Tibial artery (tissue), 4 donors: ENCODE results near the gene PLD2.
A peak's percentile ranks its signal among the peaks of the same experiment; 100 is the strongest.

Source experiments
- DNase-seq, 2 donors: peaks; one replicate each; pipeline ENCODE4 v3.0.0-alpha.2; 2019
- H3K27ac ChIP-seq, 2 donors: fragments of 200-600 bp; sonication (generic) in 1 of 2; 1 replicate in 1 of 2; 2 replicates in 1 of 2; pipeline ENCODE4 v1.5.1; 2018 to 2019; ENCODE audit warnings: mild to moderate bottlenecking in 1 of 2
- H3K27me3 ChIP-seq, 2 donors: fragments of 200-600 bp; sonication (generic) in 1 of 2; one replicate each; pipeline versions ENCODE4 v1.5.1 to v1.6.0; 2016 to 2019
- H3K36me3 ChIP-seq, 3 donors: fragments of 200-600 bp; sonication (generic) in 2 of 3; one replicate each; pipeline ENCODE4 v1.5.1; 2016 to 2019; ENCODE audit warnings: mild to moderate bottlenecking in 2 of 3
- H3K4me1 ChIP-seq, 4 donors: fragments of 200-600 bp; sonication (generic) in 2 of 4; 1 replicate in 3 of 4; 2 replicates in 1 of 4; pipeline ENCODE4 v1.5.1; 2016 to 2019
- H3K4me3 ChIP-seq, 2 donors: fragments of 200-600 bp; sonication (generic) in 1 of 2; 1 replicate in 1 of 2; 2 replicates in 1 of 2; pipeline ENCODE4 v1.5.1; 2018 to 2019; ENCODE audit warnings: mild to moderate bottlenecking in 2 of 2
- H3K9me3 ChIP-seq, 3 donors: fragments of 200-600 bp; sonication (generic) in 1 of 3; one replicate each; pipeline ENCODE4 v1.5.1; 2016 to 2019
- intact Hi-C: fragments of 100-400 bp; cut with DNase I; formaldehyde crosslinking; loops from one replicate; pipeline ENCODE4 v1.15.0; 2023; ENCODE audit warnings: low total_unique reads
- TF ChIP-seq, protein P1 (sequence below), 2 experiments: fragments of 200-600 bp in 1 of 2; fragments of 450-650 bp in 1 of 2; IDR thresholded peaks; one replicate each; pipeline ENCODE4 v1.5.1; 2017 to 2019; ENCODE audit warnings: antibody characterized with exemption in 2 of 2, mild to moderate bottlenecking in 1 of 2, moderate library complexity in 1 of 2

PLD2 gene

DNA sequence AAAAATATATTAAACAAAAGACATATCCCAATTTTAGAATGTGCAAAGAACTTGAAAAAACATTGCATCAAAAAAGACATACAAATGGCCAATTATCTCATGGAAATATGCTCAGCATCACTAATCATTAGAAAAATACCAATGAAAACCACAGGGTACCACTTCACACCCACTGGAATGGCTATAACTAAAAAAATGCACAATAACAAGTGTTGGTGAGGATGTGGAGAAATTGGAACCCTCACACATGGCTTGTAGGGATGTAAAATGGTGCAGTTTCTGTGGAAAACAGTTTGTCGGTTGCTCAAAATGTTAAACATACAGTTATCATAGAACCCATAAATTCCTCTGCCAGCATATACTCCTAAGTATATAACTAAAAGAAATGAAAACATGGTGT is 11.8 kb upstream of the PLD2 start:
- no peak for DNase-seq
- TF ChIP-seq, protein P1, sequence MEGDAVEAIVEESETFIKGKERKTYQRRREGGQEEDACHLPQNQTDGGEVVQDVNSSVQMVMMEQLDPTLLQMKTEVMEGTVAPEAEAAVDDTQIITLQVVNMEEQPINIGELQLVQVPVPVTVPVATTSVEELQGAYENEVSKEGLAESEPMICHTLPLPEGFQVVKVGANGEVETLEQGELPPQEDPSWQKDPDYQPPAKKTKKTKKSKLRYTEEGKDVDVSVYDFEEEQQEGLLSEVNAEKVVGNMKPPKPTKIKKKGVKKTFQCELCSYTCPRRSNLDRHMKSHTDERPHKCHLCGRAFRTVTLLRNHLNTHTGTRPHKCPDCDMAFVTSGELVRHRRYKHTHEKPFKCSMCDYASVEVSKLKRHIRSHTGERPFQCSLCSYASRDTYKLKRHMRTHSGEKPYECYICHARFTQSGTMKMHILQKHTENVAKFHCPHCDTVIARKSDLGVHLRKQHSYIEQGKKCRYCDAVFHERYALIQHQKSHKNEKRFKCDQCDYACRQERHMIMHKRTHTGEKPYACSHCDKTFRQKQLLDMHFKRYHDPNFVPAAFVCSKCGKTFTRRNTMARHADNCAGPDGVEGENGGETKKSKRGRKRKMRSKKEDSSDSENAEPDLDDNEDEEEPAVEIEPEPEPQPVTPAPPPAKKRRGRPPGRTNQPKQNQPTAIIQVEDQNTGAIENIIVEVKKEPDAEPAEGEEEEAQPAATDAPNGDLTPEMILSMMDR (IDR thresholded peaks at IDR 0.05), result no peak
- peaks cover 0 to 19% (median 10%) of the 10 kb centered on the region in 4 donors for H3K4me1 ChIP-seq
- no peak overlapping the region for H3K4me3 ChIP-seq
- intact Hi-C loops, result no loop called here
- H3K9me3 ChIP-seq, result no peaks in the 10 kb centered on the region
- peaks cover 15 to 28% (median 21%) of the 10 kb centered on the region in 3 donors for H3K36me3 ChIP-seq
- H3K27me3 ChIP-seq, result no peaks in the 10 kb centered on the region
- peak overlapping the region in 1 of 2 donors; percentile 86 for H3K27ac ChIP-seq

- Histone ChIP-seq H3K4me1 (peaks cover 0 to 14% (median 10%) of the 10 kb centered on the region in 4 donors), H3K27ac (peak overlapping the region; percentile 80 to 86), H3K27me3 (no peaks in the 10 kb centered on the region), H3K9me3 (no peaks in the 10 kb centered on the region), H3K36me3 (peaks cover 15 to 33% (median 21%) of the 10 kb centered on the region in 3 donors), H3K4me3 (peak overlapping the region; percentile 82 to 85)
- TF ChIP-seq, protein P1 (IDR thresholded peaks at IDR 0.05), result no peak
- intact Hi-C loops, result no loop called here
- DNase-seq, result no peak
Measured at GRCh38 chr17:4796552-4796920, 10.4 kb upstream of the PLD2 start.

DNA sequence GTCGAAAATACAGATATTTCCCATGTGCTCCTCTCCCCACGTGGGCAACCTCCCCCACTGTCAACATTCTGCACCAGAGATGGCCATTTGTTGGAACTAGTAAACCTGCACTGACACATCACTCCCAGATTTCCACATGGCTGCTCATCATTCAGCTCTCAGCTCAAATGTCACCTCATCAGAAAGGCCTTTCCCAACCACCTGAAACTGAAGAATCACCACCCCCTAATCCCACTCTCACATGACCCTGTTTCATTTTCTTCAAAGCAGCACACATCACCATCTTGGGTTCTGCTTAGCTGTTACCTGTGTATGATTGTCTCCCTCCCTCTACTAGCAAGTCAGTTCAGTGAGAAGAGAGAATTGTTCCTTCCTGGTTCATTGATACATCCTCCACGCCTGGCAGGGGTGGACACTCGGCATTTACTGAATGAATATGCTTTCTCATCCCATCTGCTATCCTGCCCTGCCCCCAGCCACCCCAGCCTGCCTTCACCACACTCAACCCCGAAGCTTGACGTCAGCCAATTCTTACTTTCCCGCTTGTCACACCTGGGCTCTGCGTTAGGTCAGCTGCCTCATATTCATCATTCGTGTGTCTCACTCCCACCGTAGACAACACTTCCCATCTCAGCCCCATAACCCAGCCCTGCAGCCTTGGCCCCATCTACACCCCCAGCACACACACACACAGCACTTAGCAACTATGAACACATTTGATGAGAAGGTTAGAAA is 6.3 kb upstream of the PLD2 start:
- H3K36me3 ChIP-seq, result peaks cover 15 to 33% (median 21%) of the 10 kb centered on the region in 3 donors
- no peaks in the 10 kb centered on the region for H3K27me3 ChIP-seq
- DNase-seq, result no peak
- H3K9me3 ChIP-seq, result no peaks in the 10 kb centered on the region
- TF ChIP-seq, protein P1 (IDR thresholded peaks at IDR 0.05), result no peak
- intact Hi-C loops, result no loop called here
- H3K27ac ChIP-seq, result no peak overlapping the region
- peaks cover 0 to 12% (median 8%) of the 10 kb centered on the region in 4 donors for H3K4me1 ChIP-seq
- H3K4me3 ChIP-seq, result no peak overlapping the region

- DNase-seq, result no peak
- Histone ChIP-seq H3K36me3 (peaks cover 15 to 33% (median 21%) of the 10 kb centered on the region in 3 donors), H3K9me3 (no peaks in the 10 kb centered on the region), H3K4me1 (peaks cover 0 to 10% (median 4%) of the 10 kb centered on the region in 4 donors), H3K27ac (no peak within 1 kb of the TSS), H3K4me3 (no peak within 1 kb of the TSS), H3K27me3 (no peaks in the 10 kb centered on the region)
- intact Hi-C loops, result no loop called here
- TF ChIP-seq, protein P1 (IDR thresholded peaks at IDR 0.05), result no peak
Measured at GRCh38 chr17:4802228-4802627, 4.7 kb upstream of the PLD2 start, which contains the start of gene C17orf114. Gene C17orf114, minus strand, starts transcription at chr17:4802328.

GRCh38 chr17:4806456-4806776 is 536 bp upstream of the PLD2 start:
- peak overlapping the region; percentile 67 to 71 for H3K27ac ChIP-seq
- peaks cover 0 to 26% (median 6%) of the 10 kb centered on the region in 3 donors for H3K36me3 ChIP-seq
- H3K27me3 ChIP-seq, result no peaks in the 10 kb centered on the region
- intact Hi-C loops, result no loop called here
- no peaks in the 10 kb centered on the region for H3K9me3 ChIP-seq
- DNase-seq, result no peak
- TF ChIP-seq, protein P1 (IDR thresholded peaks at IDR 0.05), result no peak
- peaks cover 0 to 25% (median 18%) of the 10 kb centered on the region in 4 donors for H3K4me1 ChIP-seq
- H3K4me3 ChIP-seq, result peak overlapping the region; percentile 89 to 94
